HG03175 (cell line): ENCODE data around the gene MAX.
"Not testable (repeated sequence)": the region's sequence is repeated elsewhere in the genome, so short reads cannot be mapped to it uniquely, and the experiment has no call there.

Experiments used
- ATAC-seq: cut with Tn5 transposase; IDR thresholded peaks from one replicate; pipeline ENCODE4 v1.9.1; 2021; ENCODE audit warnings: mild to moderate bottlenecking, moderate library complexity; ENCODE audit not compliant: unreplicated experiment

The MAX gene

GRCh38 chr14:65040666-65041433 lies 61.5 kb downstream of the MAX start:
- ATAC-seq = no peak

- ATAC-seq = no peak
These were observed 63.4 kb downstream of the MAX start for GRCh38 chr14:65038966-65039365.

DNA sequence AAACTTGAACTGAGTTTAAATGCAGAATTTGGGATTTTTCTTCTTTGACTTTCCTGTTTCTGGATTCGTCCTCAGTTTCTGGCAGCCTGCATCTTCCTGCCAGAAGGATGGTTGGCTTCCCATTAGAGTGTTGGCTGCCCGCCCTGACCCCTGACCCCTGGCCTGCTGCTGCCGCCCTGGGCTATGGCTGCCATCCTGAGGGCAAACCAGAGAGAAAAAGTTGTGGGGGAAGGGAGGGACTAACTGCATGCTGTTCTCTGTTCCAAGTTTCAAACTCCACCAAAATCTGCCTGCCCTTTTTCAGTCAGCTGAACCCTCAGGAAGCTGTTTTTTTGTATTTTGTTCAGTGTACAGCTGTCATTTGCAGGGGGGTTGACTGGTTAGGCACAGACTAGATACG lies 67.3 kb downstream of the MAX start:
- no peak for ATAC-seq

- no peak for ATAC-seq
These were observed 68.3 kb downstream of the MAX start for GRCh38 chr14:65034021-65034420.

DNA sequence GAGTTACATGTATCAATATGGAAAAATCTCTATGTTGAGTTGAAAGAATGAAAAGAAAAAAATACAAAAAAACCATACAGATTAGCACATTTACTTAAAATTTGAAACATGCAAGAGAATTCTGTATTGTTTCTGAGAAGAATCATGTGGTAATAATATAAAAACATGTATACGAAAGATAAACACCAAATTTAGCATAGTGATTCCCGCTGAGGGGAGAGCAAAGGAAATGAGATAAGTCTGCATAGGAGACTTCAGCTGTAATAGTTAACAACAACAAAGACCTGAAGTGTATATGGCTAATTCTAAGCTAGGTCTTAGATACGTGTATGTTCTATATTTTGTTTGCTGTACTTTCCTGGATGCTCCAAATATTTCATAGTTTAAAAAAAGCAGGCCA lies 69.1 kb downstream of the MAX start:
- no peak for ATAC-seq

DNA sequence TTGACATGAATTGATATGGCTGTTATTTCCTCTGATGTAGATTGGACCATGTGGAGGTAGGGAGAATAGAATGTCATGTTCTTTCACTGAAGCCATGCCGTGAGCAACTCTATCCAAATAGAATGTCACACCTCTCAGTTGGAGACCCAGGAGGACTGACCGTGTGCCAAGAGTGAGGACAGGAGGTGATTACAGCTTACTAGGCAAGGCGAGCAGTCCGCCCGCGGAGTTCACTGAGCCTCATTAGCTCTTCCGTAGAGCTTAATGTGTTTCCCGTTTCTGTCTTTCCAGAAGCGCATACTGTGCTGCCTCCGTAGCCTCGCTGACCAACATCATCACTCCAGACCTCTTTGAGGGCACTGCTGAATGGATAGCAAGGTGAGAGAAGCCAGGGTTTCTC lies 70.0 kb downstream of the MAX start:
- ATAC-seq = no peak

DNA sequence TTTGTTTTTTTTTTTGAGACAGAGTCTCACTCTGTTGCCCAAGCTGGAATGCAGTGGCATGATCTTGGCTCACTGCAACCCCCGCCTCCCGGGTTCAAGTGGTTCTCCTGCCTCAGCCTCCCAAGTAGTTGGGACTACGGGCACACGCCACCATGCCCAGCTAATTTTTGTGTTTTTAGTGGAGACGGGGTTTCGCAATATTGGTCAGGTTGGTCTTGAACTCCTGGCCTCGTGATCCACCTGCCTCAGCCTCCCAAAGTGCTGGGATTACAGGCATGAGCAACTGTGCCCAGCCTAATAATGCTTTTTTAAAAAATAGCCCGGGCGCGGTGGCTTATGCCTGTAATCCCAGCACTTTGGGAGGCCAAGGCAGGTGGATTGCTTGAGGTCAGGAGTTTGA lies 71.0 kb downstream of the MAX start:
- not testable (repeated sequence) for ATAC-seq

DNA sequence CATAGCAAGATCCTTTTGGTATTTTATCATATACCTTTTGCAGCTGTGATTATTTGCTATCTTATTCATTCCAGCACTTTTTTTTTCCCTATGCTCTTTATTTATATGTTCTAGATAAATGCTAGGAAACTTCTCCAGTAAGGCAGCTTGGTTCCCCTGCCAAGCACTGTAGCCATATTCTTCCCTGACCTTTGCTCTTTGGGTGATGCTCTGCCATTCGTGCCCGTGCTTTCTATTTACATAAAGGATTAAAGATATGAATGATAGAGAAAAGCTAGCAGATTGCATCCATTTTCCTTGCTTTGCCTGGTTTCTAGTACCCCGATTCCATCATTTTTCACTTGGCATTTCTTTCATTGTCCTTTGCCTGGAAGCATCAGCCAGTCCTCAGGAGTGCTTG lies 73.4 kb downstream of the MAX start:
- ATAC-seq = no peak

- no peak for ATAC-seq
These were observed 75.1 kb downstream of the MAX start for GRCh38 chr14:65027127-65027799.

DNA sequence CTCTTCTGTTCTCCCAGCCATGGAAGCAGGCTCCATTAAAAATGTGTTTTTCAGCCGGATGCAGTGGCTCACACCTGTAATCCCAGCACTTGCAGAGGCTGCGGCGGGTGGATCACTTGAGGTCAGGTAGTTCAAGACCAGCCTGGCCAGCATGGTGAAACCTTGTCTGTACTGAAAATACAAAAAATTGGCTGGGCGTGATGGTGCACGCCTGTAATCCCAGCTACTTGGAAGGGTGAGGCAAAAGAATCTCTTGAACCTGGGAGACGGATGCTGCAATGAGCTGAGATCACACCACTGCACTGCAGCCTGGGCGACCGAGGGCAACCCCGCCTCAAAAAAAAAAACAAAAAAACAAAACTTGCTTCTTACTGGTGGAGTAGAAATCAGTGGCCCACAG lies 75.8 kb downstream of the MAX start:
- ATAC-seq = no peak

DNA sequence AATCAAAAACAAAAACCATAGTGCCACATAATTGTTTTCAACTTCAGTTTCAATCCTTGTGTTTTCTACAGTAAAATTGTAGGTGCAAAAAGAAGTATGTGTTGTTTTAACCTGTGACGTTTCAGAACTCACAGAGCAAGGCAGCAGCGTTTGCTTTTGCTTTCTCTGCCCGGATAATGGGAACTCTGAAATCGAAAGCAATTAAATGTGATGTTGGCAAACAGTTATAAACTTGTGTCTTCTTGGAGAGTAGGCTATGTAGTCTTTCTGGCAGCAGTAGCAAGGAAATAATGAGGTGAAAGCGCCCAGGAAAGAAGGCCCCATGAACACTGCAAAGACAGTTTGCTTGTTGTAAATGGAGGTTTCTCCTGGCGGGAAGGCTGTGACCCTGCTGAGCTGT lies 76.5 kb downstream of the MAX start:
- no peak for ATAC-seq
